Heart right ventricle (tissue), 16 donors: ENCODE measurements around the gene DAB2IP. TPM values are rescaled to one million over a fixed set of nuclear protein-coding genes. Genes with fewer than 3 reads are reported as not detected.
A peak's percentile ranks its signal among the peaks of the same experiment; 100 is the strongest.

ENCODE experiments used
- ATAC-seq, 8 donors: fragments of 200-7000 bp; cut with Tn5 transposase; one replicate each; pipeline ENCODE4 v1.9.1; 2020; ENCODE audit warnings: mild to moderate bottlenecking in 8 of 8, moderate library complexity in 8 of 8, moderate number of reproducible peaks in 1 of 8
- DNase-seq, 2 donors: peaks; one replicate each; pipeline ENCODE4 v3.0.0-alpha.2; 2020
- H3K27ac ChIP-seq, 10 donors: fragments of 200-600 bp; sonication (generic) in 2 of 10; one replicate each; pipeline versions ENCODE4 v1.5.0 to v1.8.0; 2020 to 2022; ENCODE audit warnings: mild to moderate bottlenecking in 3 of 10
- H3K27me3 ChIP-seq, 7 donors: fragments of 200-600 bp; one replicate each; pipeline ENCODE4 v1.8.0; 2021 to 2022; ENCODE audit warnings: mild to moderate bottlenecking in 2 of 7
- H3K36me3 ChIP-seq, 9 donors: fragments of 200-600 bp; sonication (generic) in 1 of 9; one replicate each; pipeline versions ENCODE4 v1.5.0 to v1.8.0; 2020 to 2022; ENCODE audit warnings: mild to moderate bottlenecking in 2 of 9
- H3K4me1 ChIP-seq, 9 donors: fragments of 200-600 bp; sonication (generic) in 1 of 9; one replicate each; pipeline versions ENCODE4 v1.5.0 to v1.8.0; 2020 to 2022; ENCODE audit warnings: mild to moderate bottlenecking in 4 of 9
- H3K4me3 ChIP-seq, 10 donors: fragments of 200-600 bp; sonication (generic) in 2 of 10; one replicate each; pipeline versions ENCODE4 v1.5.0 to v1.8.0; 2020 to 2022; ENCODE audit warnings: mild to moderate bottlenecking in 7 of 10, moderate library complexity in 2 of 10
- H3K9me3 ChIP-seq, 11 donors: fragments of 200-600 bp in 10 of 11; sonication (generic) in 2 of 11; one replicate each; pipeline versions ENCODE4 v1.5.0 to v1.8.0; 2013 to 2022; ENCODE audit warnings: mild to moderate bottlenecking in 2 of 11, control low read depth in 1 of 11, moderate library complexity in 1 of 11
- WGBS, 2 donors: extraction: QIAGEN DNeasy Blood & Tissue Kit; methylation state at CpG; one replicate each; pipeline ENCODE4 v1.1.7; 2013; ENCODE audit warnings: inconsistent platforms in 1 of 2; 5-methylcytosine and 5-hydroxymethylcytosine counted together
- intact Hi-C, 10 donors: fragments of 100-400 bp; cut with DNase I; formaldehyde crosslinking; loops; one replicate each; pipeline versions ENCODE4 v1.11.1 to v1.14.2; 2022
- polyA plus RNA-seq, 2 donors: library from polyadenylated mRNA; stranded (reverse); fragments of 200-250 nt; gene quantifications; one replicate each; pipeline ENCODE4 v1.2.3, GENCODE V29; 2013
- total RNA-seq, 10 donors: library from RNA; stranded (reverse); fragmentation: NEBNext Ultra II Directional in 3 of 10; extraction: Animal tissue kit (Norgen Biotek cat#: 25700) in 3 of 10; gene quantifications; one replicate each; pipeline versions ENCODE4 v1.2.1 to v1.2.4, GENCODE V29; 2021 to 2023
- TF ChIP-seq, protein P1 (sequence below), 9 donors: fragments of 200-600 bp; sonication (generic) in 2 of 9; IDR thresholded peaks; one replicate each; pipeline versions ENCODE4 v1.5.0 to v1.8.0; 2021 to 2022; ENCODE audit warnings: antibody characterized with exemption in 9 of 9, mild to moderate bottlenecking in 5 of 9, moderate library complexity in 1 of 9
- donor health status: Arrhythmogenic right ventricular cardiomyopathy.
- donor health status: ischemic (EF 13 %, LVEDD 7.1; RV severe dilation, severe dysfunction).
- donor health status: healthy with polysubstance abuse.
- donor health status: DM: no; HTN: yes; CAD: no.
- donor health status: DM: no; HTN: no; CAD: no.
- donor health status: ischemic (EF 25% LVEDD 6.9; RV normal size, moderate dysfunction).
- donor health status: ischemic (EF 25% LVEDD 5.7; RV mildly dilated, moderate dysfunction).
- donor health status: healthy.
- donor health status: DM: yes; HTN: yes; CAD: no.
- donor health status: Ischemic cardiomyopathy.
- donor health status: ischemic (EF 35%, LVEDD 5.7; RV mildly dilated, moderate dysfunction).
- donor health status: nonischemic (EF 11% LVEDD 7.7; RV severe dilation, severe dysfunction).
- donor health status: DM: yes; HTN: yes; CAD: no.
- donor health status: PGD.
- donor health status: ischemic (EF 29% LVEDD 5.4; RV normal size, mild dysfunction).
- donor health status: nonischemic (EF 23%, LVEDD 6.1; RV moderate dilation, normal function).

Gene DAB2IP
- total and polyA plus RNA-seq, 12 donors, result 18.1 to 71.1 (median 52.8) TPM

DNA sequence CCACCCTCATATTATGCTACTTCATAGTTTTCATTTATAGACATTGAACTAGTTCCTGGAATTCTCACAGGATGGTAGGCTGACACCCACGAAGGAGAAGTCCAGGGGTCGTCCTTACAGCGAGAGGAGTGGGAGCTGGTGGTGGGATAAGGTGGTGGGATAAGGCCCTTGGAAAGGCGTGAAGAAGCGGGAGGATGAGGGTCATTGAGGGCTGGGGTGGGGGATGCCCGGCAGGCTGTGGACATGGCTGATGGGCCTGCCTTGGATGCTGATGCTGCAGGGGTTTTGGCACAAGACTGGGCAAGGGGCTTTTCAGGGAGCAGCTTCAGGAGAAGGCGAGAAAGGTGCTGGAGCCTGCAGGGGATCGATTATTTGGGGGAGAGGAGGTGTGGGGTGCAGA lies 9.4 kb downstream of the DAB2IP start:
- TF ChIP-seq, protein P1, sequence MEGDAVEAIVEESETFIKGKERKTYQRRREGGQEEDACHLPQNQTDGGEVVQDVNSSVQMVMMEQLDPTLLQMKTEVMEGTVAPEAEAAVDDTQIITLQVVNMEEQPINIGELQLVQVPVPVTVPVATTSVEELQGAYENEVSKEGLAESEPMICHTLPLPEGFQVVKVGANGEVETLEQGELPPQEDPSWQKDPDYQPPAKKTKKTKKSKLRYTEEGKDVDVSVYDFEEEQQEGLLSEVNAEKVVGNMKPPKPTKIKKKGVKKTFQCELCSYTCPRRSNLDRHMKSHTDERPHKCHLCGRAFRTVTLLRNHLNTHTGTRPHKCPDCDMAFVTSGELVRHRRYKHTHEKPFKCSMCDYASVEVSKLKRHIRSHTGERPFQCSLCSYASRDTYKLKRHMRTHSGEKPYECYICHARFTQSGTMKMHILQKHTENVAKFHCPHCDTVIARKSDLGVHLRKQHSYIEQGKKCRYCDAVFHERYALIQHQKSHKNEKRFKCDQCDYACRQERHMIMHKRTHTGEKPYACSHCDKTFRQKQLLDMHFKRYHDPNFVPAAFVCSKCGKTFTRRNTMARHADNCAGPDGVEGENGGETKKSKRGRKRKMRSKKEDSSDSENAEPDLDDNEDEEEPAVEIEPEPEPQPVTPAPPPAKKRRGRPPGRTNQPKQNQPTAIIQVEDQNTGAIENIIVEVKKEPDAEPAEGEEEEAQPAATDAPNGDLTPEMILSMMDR (IDR thresholded peaks at IDR 0.05), result no peak
- ATAC-seq (no peak), DNase-seq (no peak)
- H3K4me1 ChIP-seq, result peaks cover 36 to 95% (median 67%) of the 10 kb centered on the region in 9 donors
- H3K27ac ChIP-seq, result peak overlapping the region in 4 of 10 donors; percentile 5 to 96 (median 57)
- H3K27me3 ChIP-seq, result no peaks in the 10 kb centered on the region
- peaks cover 0 to 7% (median 0%) of the 10 kb centered on the region in 9 donors for H3K36me3 ChIP-seq
- 83 to 91% methylated on average over 8 of the region's 8 CpGs for WGBS, 2 donors
- no peak overlapping the region for H3K4me3 ChIP-seq
- intact Hi-C loops, result loop anchor here in 1 of 10 donors (1.0 kb wide), 1 partner anchor 15 kb away; no protein-coding TSS in a partner anchor
- no peaks in the 10 kb centered on the region for H3K9me3 ChIP-seq

DNA sequence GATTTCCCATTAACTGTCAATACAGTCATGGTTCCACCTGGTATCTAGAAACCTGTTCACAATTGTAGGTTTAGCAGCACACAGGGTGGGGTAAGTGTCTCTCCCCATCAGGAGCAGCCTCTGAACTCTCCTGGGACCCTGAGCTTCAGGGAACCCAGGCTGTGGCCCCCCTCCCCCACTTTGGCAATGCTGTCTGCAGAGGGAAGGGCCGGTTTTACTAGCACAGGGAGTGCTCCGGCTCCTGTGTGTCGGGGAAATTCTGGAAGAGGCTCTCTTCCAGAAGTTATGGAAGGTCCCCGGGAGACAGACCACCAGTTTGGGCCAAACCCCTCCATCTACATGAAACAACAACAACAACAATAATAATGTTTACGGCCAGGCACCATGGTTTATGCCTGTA lies 9.9 kb downstream of the DAB2IP start:
- DNase-seq (no peak), ATAC-seq (no peak)
- TF ChIP-seq, protein P1 (IDR thresholded peaks at IDR 0.05), result no peak
- 74 to 78% methylated on average over 5 of the region's 5 CpGs for WGBS, 2 donors
- H3K27me3 ChIP-seq, result no peaks in the 10 kb centered on the region
- no peaks in the 10 kb centered on the region for H3K9me3 ChIP-seq
- peak overlapping the region in 5 of 10 donors; percentile 5 to 96 (median 72) for H3K27ac ChIP-seq
- intact Hi-C loops, result no loop called here
- no peak overlapping the region for H3K4me3 ChIP-seq
- H3K36me3 ChIP-seq, result peaks cover 0 to 7% (median 0%) of the 10 kb centered on the region in 9 donors
- H3K4me1 ChIP-seq, result peaks cover 34 to 95% (median 62%) of the 10 kb centered on the region in 9 donors

DNA sequence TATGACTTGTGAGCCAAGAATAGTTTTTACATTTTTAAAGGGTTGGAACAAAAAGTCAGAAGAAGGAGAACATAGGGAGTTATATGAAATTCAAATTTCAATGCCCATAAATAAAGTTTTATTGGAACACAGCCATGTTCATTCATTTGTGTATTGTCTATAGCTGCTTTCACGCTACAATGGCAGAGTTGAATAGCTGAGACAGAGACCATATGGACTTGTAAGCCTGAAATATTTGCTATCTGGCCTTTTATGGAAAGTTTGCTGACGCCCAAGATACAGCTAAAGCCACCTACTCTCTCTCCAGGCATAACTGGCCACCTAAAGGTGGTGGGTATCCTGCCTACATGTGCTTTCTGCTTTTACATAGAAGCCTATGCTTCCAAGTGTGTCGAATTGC lies 10.9 kb downstream of the DAB2IP start:
- TF ChIP-seq, protein P1 (IDR thresholded peaks at IDR 0.05), result no peak
- H3K36me3 ChIP-seq, result peaks cover 0 to 3% (median 0%) of the 10 kb centered on the region in 9 donors
- WGBS, 2 donors, result 59 to 61% methylated on average over 3 of the region's 3 CpGs
- ATAC-seq (no peak), DNase-seq (no peak)
- peaks cover 25 to 87% (median 52%) of the 10 kb centered on the region in 9 donors for H3K4me1 ChIP-seq
- no peaks in the 10 kb centered on the region for H3K27me3 ChIP-seq
- intact Hi-C loops, result no loop called here
- H3K9me3 ChIP-seq, result no peaks in the 10 kb centered on the region
- no peak overlapping the region for H3K4me3 ChIP-seq
- H3K27ac ChIP-seq, result peak overlapping the region in 9 of 10 donors; percentile 1 to 81 (median 58)

DNA sequence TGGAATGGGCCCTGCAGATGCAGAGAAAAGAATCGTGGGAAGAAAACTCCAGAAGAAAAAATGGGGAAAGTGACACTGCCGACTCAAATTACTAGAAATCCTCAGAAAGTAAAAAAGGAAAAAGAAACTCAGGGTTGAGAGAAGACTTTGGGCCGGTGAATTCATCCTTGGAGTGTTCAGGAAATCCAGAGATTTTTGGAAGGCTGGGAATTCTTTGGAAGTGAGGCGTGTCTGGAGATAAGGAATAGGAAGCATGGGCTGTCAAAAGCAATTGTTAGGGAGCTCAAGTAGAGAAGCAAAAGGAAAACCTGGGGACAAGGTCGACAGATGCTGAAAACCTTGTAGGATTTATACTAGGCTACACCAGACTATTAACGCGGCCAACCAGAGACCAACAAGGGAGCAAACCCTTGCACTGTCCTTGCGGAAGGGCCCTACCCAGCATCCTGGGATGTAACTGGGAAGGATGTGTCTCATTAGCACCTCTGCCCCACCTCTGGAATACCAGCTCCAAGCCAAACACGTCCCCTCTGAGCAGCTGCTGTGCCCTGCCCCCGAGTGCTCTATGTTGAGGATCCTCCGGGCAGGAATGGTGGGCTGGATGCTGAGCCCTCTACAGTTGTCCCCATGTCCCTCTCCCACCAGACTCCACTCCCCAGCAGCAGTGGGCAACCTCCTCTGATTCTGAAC lies 11.6 kb downstream of the DAB2IP start:
- Histone ChIP-seq H3K9me3 (no peaks in the 10 kb centered on the region), H3K4me3 (no peak overlapping the region), H3K27ac (peak overlapping the region; percentile 19 to 81 (median 56)), H3K4me1 (peaks cover 18 to 80% (median 45%) of the 10 kb centered on the region in 9 donors), H3K36me3 (peaks cover 0 to 10% (median 0%) of the 10 kb centered on the region in 9 donors), H3K27me3 (no peaks in the 10 kb centered on the region)
- ATAC-seq, result peak; percentile 12 to 48 (median 26)
- 48 to 49% methylated on average over 11 of the region's 11 CpGs for whole genome bisulfite sequencing, 2 donors
- TF ChIP-seq, protein P1 (IDR thresholded peaks at IDR 0.05), result no peak
- no peak for DNase-seq
- intact Hi-C loops, result no loop called here
